ENCODE data around the gene SAMD11.

DNA sequence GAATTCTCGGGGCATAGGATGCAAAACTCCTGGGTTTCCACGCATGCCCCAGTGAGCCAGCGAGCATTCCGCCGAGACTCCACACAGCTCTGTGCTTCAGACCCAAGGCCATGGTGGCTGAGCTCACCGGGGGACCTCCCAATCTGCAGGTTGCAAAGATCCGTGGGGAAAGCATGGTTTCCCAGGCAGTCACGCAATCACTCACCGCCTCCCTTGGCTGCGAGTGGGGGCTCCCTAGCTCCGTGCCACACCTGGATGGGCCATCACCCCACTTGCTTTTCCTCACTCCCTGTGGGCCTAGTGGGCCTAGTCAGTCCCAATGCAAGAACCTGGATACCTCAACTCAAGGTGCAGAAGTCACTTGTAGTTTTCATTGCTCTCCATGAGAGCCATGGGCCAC is 37.0 kb upstream of the SAMD11 start:
- no peak for TF ChIP-seq CTCF (IDR thresholded peaks at IDR 0.05)
- no peak for TF ChIP-seq MXI1 (IDR thresholded peaks at IDR 0.05; ENCODE audit: low read depth, low read length)
- TF ChIP-seq FOXM1 (IDR thresholded peaks at IDR 0.05; ENCODE audit: low read depth) = no peak
- TF ChIP-seq GABPA (IDR thresholded peaks at IDR 0.05; ENCODE audit: low read depth) = no peak
